ENCODE data around the gene MRTFA.

Gene MRTFA

GRCh38 chr22:40410731-40411505, 225.6 kb downstream of the MRTFA start:
- DNase-seq (ENCODE audit: low spot score) = no peak

GRCh38 chr22:40410272-40410671, 226.2 kb downstream of the MRTFA start:
- no peak for DNase-seq (ENCODE audit: low spot score)

GRCh38 chr22:40409613-40410113, 226.9 kb downstream of the MRTFA start:
- no peak for DNase-seq (ENCODE audit: low spot score)

GRCh38 chr22:40408718-40409612, 227.6 kb downstream of the MRTFA start:
- DNase-seq (ENCODE audit: low spot score) = no peak

- DNase-seq (ENCODE audit: low spot score) = no peak
These were observed 228.4 kb downstream of the MRTFA start for GRCh38 chr22:40407831-40408717.

GRCh38 chr22:40407021-40407761, 229.3 kb downstream of the MRTFA start:
- DNase-seq (ENCODE audit: low spot score) = no peak

GRCh38 chr22:40406063-40406890, 230.2 kb downstream of the MRTFA start:
- no peak for DNase-seq (ENCODE audit: low spot score)

GRCh38 chr22:40405178-40406062, 231.1 kb downstream of the MRTFA start:
- no peak for DNase-seq (ENCODE audit: low spot score)

- DNase-seq (ENCODE audit: low spot score) = no peak
These were observed 232.0 kb downstream of the MRTFA start for GRCh38 chr22:40404251-40405177.

GRCh38 chr22:40403651-40404050, 232.9 kb downstream of the MRTFA start:
- DNase-seq (ENCODE audit: low spot score) = no peak

- DNase-seq (ENCODE audit: low spot score) = no peak
These were observed 233.4 kb downstream of the MRTFA start for GRCh38 chr22:40403141-40403540.

GRCh38 chr22:40401981-40402406, 234.5 kb downstream of the MRTFA start:
- no peak for DNase-seq (ENCODE audit: low spot score)

- DNase-seq (ENCODE audit: low spot score) = no peak
These were observed 235.0 kb downstream of the MRTFA start for GRCh38 chr22:40401532-40401931.

- DNase-seq (ENCODE audit: low spot score) = no peak
These were observed 236.4 kb downstream of the MRTFA start for GRCh38 chr22:40400159-40400558.

GRCh38 chr22:40399621-40400020, 236.9 kb downstream of the MRTFA start:
- no peak for DNase-seq (ENCODE audit: low spot score)

- DNase-seq (ENCODE audit: low spot score) = no peak
These were observed 239.1 kb downstream of the MRTFA start for GRCh38 chr22:40397396-40397795.

GRCh38 chr22:40396882-40397281, 239.6 kb downstream of the MRTFA start:
- DNase-seq (ENCODE audit: low spot score) = no peak

GRCh38 chr22:40395607-40396006, 240.9 kb downstream of the MRTFA start:
- DNase-seq (ENCODE audit: low spot score) = no peak

All from pons (tissue), 1 donor.